GM10248 (cell line): ENCODE measurements around the gene CTF1.

Experiments used
- CTCF ChIA-PET: fragments of 300-600 bp; sonication (Branson Sonifier 250); formaldehyde crosslinking; extraction: SDS; loops from one replicate; lab custom pipeline; 2021; ENCODE audit warnings: antibody characterized with exemption; lab: Yijun Ruan, JAX
- POLR2A ChIA-PET: fragments of 350-650 bp; sonication (Branson Sonifier 250); formaldehyde crosslinking; extraction: SDS; loops from one replicate; lab custom pipeline; 2020; ENCODE audit warnings: antibody characterized with exemption; lab: Yijun Ruan, JAX
- DNase-seq: peaks from one replicate; pipeline ENCODE4 v3.0.0; 2012; ENCODE audit errors: extremely low spot score
- TF ChIP-seq, protein P1 (sequence below): IDR thresholded peaks from 2 replicates; pipeline ENCODE4 v1.5.1; 2012; ENCODE audit warnings: mild to moderate bottlenecking, low read depth; ENCODE audit errors: extremely low read depth, missing control alignments, control extremely low read depth

Gene CTF1

DNA sequence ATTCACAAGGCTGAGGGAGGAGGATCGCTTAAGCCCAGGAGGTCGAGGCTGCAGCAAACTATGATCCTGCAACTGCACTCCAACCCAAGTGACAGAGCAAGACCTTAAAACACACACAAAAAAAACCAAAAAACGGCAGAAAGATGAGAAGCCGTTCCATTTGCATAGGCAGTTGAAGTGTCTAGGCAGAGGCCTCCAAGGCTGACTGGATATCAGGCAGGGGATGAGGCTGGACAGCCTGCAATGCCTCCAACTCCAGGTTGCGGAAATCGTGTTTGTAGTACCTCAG is 25.0 kb downstream of the CTF1 start:
- TF ChIP-seq, protein P1, sequence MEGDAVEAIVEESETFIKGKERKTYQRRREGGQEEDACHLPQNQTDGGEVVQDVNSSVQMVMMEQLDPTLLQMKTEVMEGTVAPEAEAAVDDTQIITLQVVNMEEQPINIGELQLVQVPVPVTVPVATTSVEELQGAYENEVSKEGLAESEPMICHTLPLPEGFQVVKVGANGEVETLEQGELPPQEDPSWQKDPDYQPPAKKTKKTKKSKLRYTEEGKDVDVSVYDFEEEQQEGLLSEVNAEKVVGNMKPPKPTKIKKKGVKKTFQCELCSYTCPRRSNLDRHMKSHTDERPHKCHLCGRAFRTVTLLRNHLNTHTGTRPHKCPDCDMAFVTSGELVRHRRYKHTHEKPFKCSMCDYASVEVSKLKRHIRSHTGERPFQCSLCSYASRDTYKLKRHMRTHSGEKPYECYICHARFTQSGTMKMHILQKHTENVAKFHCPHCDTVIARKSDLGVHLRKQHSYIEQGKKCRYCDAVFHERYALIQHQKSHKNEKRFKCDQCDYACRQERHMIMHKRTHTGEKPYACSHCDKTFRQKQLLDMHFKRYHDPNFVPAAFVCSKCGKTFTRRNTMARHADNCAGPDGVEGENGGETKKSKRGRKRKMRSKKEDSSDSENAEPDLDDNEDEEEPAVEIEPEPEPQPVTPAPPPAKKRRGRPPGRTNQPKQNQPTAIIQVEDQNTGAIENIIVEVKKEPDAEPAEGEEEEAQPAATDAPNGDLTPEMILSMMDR: no peak
- ChIA-PET CTCF (interaction anchor here (1.0 to 2.4 kb wide), 3 partner anchors 19 to 76 kb away, joined by 4 to 13 read pairs (median 4); no protein-coding TSS in a partner anchor), POLR2A (no interaction called here)
- no peak for DNase-seq

DNA sequence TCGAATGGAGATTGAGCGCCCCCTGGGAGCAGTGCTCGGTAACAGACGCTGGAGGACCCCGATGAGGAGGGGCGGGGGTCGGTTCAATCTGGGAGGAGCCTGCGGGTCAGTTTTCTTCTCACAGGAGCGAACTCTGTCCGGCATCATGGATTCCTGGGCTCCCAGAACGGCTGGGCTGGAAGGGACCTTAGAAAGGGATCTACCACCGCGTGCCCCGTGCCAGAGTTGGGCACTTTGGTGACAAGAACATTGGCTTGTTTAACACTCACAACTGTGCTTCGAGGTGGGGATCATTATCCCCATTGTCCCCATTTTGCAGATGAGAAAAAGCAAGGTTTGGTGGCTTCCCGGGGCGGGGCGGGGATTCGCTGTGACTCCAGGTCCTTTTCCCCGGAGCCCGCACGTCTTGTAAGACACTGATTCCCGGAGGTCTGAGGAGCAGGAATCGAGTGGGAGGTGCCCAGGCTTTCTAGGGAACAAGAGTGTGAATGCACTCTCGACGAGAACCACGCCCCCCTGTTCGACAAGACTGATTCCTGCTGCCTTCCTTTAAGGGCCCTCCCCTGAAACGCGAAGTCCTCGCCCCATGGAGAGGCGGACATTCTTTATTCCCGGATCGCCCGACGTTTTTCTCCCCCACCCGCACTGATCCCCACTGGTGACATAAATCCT is 25.5 kb downstream of the CTF1 start:
- TF ChIP-seq, protein P1: peak; percentile 85
- CTCF ChIA-PET: interaction anchor here (1.0 kb wide), 4 partner anchors 20 to 78 kb away, joined by 3 to 14 read pairs (median 4); no protein-coding TSS in a partner anchor
- peak; percentile 75 for DNase-seq
- POLR2A ChIA-PET: no interaction called here

DNA sequence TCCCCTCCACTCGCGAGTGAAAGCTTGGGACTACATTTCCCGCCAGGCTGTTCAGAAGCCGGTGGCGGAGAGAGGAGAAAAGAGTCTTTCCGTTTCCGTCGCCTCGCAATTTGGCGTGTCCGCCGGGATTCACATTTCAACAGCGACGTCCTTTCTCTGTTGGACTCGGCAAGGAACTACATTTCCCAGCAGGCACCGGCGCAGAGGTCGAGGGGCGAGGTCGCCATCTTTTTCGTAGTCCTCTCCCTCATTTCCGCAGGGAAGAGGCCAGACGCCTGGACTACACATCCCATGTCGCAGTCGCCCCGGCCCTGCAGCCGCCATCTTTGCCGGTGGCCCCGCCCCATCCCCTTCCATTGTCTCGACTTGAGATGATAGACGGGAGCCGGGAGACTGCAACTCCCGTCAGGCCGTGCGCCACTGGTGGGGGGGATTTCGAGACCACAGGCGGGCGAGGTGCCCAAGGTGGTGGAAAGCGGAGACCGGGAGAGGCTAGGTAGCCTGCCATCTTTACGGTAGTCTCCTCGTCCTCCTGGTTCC is 26.1 kb downstream of the CTF1 start:
- POLR2A ChIA-PET: no interaction called here

DNA sequence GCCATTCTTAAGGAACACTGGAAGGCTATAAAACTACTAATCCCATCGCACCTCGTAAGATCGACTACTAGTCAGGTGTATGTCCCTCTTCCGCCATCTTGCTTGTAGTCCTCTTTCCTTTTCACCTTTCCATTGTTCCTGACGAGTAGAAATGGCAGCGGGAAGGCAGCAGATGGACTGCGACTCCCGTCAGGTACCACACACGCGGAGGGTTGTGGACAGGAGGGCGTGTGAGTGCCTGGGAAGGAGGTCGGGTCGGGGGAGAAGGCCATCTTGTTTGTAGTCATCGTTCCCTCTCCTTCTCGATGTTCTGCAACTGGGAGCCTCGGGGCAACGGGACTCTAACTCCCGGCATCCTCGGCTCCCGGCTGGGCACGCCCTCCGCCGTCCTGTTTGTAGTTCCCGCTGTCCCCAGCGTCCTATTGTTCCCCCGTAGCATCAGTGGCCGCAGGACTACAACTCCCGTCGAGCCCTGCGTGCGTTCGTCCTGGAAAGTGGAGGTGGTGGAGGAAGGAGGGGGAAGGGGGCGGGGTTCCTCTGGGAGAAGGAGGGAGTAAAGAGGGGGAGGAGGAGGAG is 26.6 kb downstream of the CTF1 start:
- POLR2A ChIA-PET: interaction anchor here (0.6 kb wide), 1 partner anchor 47 kb away, joined by 4 read pairs; no protein-coding TSS in a partner anchor
- TF ChIP-seq, protein P1: no peak
- CTCF ChIA-PET: no interaction called here
- peak; percentile 95 for DNase-seq

More for the DNA sequence above, 26.1 kb downstream of the CTF1 start:
- CTCF ChIA-PET: interaction anchor here (1.0 kb wide), 2 partner anchors 54 to 78 kb away, joined by 3 to 14 read pairs; no protein-coding TSS in a partner anchor
- TF ChIP-seq, protein P1: no peak
- peak; percentile 94 for DNase-seq

DNA sequence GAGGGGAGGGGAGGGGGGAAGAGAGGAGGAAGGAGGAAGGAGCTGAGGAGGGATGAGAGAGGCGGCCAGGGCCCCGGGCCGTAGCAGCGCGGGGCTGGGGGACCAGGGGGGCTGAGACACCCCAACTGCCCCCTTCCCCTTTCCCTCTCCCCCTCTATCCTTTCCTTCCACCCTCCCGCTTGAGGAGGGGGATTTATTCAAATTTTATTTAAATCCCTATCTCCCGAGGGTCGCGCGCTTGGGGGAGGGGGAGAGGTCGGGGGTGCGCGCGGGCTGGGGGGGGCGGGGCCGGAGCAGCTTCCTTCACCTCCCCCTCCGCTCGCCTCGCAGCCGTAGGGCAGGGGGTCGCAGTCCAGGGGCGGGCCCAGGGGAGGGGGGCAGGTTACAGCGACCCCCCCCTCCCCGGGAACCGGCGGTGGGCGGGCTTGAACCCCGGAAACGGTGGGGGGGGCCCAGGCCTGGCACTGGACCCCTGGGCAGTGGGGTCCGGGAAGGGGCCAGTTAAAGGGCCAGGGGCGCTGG is 27.2 kb downstream of the CTF1 start, which contains the start of gene FBXL19:
Gene FBXL19, plus strand, starts transcription at position 19 of the 522 bp plus-strand sequence. CDS start 2,183 bp downstream, outside the sequence.
- ChIA-PET POLR2A (interaction anchor here (0.6 kb wide), 1 partner anchor 47 kb away, joined by 4 read pairs; no protein-coding TSS in a partner anchor), CTCF (interaction anchor here (1.8 kb wide), 1 partner anchor 18 kb away, joined by 12 read pairs; no protein-coding TSS in a partner anchor)
- TF ChIP-seq, protein P1: no peak
- DNase-seq: no peak
